Upper lobe of right lung (tissue), 1 donor: Measurements from ENCODE around the gene TMCC2. TPM values are rescaled to one million over a fixed set of nuclear protein-coding genes. Genes with fewer than 3 reads are reported as not detected.
A peak's percentile ranks its signal among the peaks of the same experiment; 100 is the strongest.

Source experiments
- ATAC-seq: fragments of 200-7000 bp; cut with Tn5 transposase; one replicate; pipeline ENCODE4 v1.9.1; 2020; ENCODE audit warnings: mild to moderate bottlenecking, moderate library complexity
- DNase-seq: peaks from one replicate; pipeline ENCODE4 v3.0.0-alpha.2; 2020
- H3K27ac ChIP-seq: fragments of 200-600 bp; one replicate; pipeline ENCODE4 v1.8.0; 2022
- H3K27me3 ChIP-seq: fragments of 200-600 bp; one replicate; pipeline ENCODE4 v1.8.0; 2022; ENCODE audit warnings: mild to moderate bottlenecking
- H3K36me3 ChIP-seq: fragments of 200-600 bp; one replicate; pipeline ENCODE4 v1.8.0; 2022
- H3K4me1 ChIP-seq: fragments of 200-600 bp; one replicate; pipeline ENCODE4 v1.8.0; 2022
- H3K4me3 ChIP-seq: fragments of 200-600 bp; one replicate; pipeline ENCODE4 v1.8.0; 2022; ENCODE audit warnings: mild to moderate bottlenecking
- H3K9me3 ChIP-seq: fragments of 200-600 bp; one replicate; pipeline ENCODE4 v1.8.0; 2022
- intact Hi-C: fragments of 100-400 bp; cut with DNase I; formaldehyde crosslinking; loops from one replicate; pipeline ENCODE4 v1.11.0; 2022
- total RNA-seq: library from RNA; stranded (reverse); fragmentation: NEBNext Ultra II Directional; extraction: Animal tissue kit (Norgen Biotek cat#: 25700); gene quantifications from one replicate; pipeline ENCODE4 v1.2.1, GENCODE V29; 2021
- TF ChIP-seq, protein P1 (sequence below): fragments of 200-600 bp; IDR thresholded peaks from one replicate; pipeline ENCODE4 v1.8.0; 2022; ENCODE audit warnings: antibody characterized with exemption
- donor health status: DM: no; HTN: yes; CAD: no; lungs with severe emphysema.

The TMCC2 gene
- total RNA-seq, 1 donor from 2014 or later = 4.8 TPM

- ATAC-seq = no peak
- Histone ChIP-seq H3K4me1 (peaks cover 74% of the 10 kb centered on the region), H3K4me3 (no peak overlapping the region), H3K27me3 (no peaks in the 10 kb centered on the region), H3K36me3 (peaks cover 6% of the 10 kb centered on the region), H3K9me3 (no peaks in the 10 kb centered on the region), H3K27ac (peak overlapping the region; percentile 3)
- TF ChIP-seq, protein P1, sequence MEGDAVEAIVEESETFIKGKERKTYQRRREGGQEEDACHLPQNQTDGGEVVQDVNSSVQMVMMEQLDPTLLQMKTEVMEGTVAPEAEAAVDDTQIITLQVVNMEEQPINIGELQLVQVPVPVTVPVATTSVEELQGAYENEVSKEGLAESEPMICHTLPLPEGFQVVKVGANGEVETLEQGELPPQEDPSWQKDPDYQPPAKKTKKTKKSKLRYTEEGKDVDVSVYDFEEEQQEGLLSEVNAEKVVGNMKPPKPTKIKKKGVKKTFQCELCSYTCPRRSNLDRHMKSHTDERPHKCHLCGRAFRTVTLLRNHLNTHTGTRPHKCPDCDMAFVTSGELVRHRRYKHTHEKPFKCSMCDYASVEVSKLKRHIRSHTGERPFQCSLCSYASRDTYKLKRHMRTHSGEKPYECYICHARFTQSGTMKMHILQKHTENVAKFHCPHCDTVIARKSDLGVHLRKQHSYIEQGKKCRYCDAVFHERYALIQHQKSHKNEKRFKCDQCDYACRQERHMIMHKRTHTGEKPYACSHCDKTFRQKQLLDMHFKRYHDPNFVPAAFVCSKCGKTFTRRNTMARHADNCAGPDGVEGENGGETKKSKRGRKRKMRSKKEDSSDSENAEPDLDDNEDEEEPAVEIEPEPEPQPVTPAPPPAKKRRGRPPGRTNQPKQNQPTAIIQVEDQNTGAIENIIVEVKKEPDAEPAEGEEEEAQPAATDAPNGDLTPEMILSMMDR = no peak
- intact Hi-C loops = no loop called here
- DNase-seq = no peak
Observed at GRCh38 chr1:205316161-205316566, 88.4 kb downstream of the TMCC2 start.

DNA sequence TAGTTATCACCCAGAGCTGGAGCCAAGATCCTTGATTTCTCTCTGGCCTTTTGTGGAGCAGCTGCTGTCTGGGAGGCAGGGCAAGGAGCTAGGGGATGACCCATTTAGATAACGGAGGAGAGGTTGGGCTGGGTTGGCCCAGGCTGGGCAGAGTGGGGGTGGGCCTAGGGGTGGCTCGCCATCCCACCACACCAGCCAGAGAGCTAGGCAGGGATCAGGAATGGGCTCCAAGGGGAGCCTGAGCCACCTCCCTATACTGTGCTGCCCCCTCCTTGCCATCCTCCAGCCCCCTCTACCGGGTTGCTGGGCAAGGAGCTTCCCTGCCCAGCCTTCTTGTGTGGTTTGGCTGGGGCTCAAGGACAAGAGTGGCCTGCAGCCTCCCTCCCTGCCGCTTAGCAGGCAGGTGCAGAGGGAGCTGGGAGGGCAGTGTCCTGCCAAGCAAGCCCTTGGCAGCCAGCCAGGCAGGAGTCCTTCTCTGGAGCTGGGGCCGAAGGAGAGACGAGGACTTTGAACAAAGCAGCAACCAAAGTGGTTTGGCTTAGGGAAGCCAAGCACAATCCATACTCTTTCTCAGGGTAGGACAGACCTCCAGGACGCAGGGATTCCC, 89.7 kb downstream of the TMCC2 start:
- TF ChIP-seq, protein P1 = no peak
- H3K9me3 ChIP-seq = no peaks in the 10 kb centered on the region
- no peaks in the 10 kb centered on the region for H3K27me3 ChIP-seq
- no peak overlapping the region for H3K4me3 ChIP-seq
- no peaks in the 10 kb centered on the region for H3K36me3 ChIP-seq
- DNase-seq (peak; percentile 96), ATAC-seq (peak; percentile 62)
- H3K27ac ChIP-seq = peak overlapping the region; percentile 71
- intact Hi-C loops = no loop called here
- H3K4me1 ChIP-seq = peaks cover 78% of the 10 kb centered on the region

DNA sequence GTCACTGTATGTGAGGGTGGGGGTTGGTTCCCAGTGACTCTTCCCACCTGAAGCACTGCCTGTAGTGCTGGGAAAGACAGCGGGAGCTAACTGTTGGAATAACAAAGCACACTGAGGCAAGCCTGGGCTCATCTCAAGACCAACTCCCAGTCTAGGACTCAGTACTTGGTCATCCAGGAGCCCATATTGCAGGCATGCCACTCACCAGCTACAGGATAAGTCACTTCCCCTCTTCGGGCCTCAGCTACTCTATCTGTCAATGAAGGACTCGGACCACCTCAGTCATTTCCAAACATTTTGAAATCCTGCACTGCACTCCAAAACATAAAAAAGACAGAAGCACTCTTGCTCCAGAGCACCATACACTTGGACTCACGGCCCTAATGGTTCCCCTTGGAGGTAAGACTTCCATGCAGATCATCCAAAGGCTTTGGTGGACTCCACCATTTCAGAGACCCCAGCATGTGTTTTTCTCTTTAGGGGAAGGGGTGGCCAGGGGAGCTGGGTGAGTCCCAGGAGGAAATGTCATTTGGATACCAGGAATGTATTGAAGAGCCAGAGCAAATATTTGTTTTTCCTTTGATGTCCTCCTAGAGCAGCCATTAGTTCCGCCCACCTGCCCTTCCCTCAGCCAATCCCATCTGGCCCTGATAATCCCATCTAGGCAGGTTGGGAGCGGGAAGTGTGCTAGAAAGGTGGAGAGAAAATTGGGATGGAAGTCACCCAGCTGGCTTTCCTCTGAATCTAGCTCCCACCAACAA, 90.7 kb downstream of the TMCC2 start:
- ATAC-seq (no peak), DNase-seq (no peak)
- intact Hi-C loops = no loop called here
- Histone ChIP-seq H3K27ac (peak overlapping the region; percentile 71), H3K4me1 (peaks cover 69% of the 10 kb centered on the region), H3K9me3 (no peaks in the 10 kb centered on the region), H3K4me3 (peak overlapping the region; percentile 37), H3K36me3 (no peaks in the 10 kb centered on the region), H3K27me3 (no peaks in the 10 kb centered on the region)
- TF ChIP-seq, protein P1 = no peak

- peak overlapping the region; percentile 92 for H3K4me3 ChIP-seq
- H3K4me1 ChIP-seq = peaks cover 60% of the 10 kb centered on the region
- H3K36me3 ChIP-seq = no peaks in the 10 kb centered on the region
- H3K27ac ChIP-seq = peak overlapping the region; percentile 92
- intact Hi-C loops = no loop called here
- H3K9me3 ChIP-seq = no peaks in the 10 kb centered on the region
- DNase-seq (peak; percentile 83), ATAC-seq (peak; percentile 54)
- H3K27me3 ChIP-seq = no peaks in the 10 kb centered on the region
- TF ChIP-seq, protein P1 = no peak
Observed at GRCh38 chr1:205319081-205320018, 91.6 kb downstream of the TMCC2 start.

DNA sequence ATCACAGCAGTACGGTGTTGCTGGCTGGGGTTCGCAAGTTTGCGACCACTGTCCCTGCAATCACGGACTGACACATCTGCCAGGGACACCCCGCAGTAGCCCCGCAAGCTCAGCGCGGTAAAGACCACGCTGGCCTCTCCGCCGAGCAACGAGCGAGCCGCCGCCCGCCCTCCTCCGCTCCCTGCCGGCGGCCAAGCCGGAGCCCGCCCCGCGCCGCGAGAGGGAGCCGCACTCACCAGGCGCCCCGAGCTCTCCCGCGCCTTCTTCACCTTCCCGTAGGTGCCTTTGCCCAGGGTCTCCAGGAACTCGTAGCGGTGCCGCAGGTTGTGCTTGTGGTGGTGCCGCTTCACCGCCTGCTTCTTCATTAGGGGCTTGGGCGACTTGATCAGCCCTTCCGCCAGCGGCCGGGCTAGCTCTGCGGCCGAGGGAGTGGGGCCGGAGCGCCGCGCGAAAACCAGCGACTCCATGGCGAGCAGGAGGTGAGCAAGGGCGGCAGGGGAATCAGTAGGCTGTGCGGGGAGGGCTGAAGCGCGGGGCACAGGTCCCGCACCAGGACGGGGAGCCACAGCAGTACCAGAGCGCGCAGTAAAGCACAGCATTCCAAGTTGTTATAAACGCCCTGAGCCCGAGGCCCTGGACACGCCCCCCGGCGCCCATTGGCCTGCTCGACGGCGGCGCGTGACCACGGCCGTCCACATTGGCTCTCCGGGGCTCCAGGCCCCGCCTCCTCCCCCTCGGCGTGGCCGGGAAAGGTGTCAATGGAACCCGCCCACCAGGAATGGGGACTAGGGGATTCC, 93.6 kb downstream of the TMCC2 start, which contains the start of gene NUAK2:
NUAK2 (minus strand) TSS at position 584 of the 797 bp plus-strand sequence; CDS start at position 467, 117 bp downstream.
- DNase-seq (peak; percentile 97), ATAC-seq (peak; percentile 91)
- intact Hi-C loops = no loop called here
- Histone ChIP-seq H3K27me3 (no peaks in the 10 kb centered on the region), H3K27ac (peak within 1 kb of the TSS; percentile 92), H3K36me3 (no peaks in the 10 kb centered on the region), H3K4me1 (peaks cover 52% of the 10 kb centered on the region), H3K4me3 (peak within 1 kb of the TSS; percentile 92), H3K9me3 (no peaks in the 10 kb centered on the region)
- TF ChIP-seq, protein P1 = peak; percentile 40
